ENCODE results near the gene NUP58.
"Not testable (repeated sequence)": the region's sequence is repeated elsewhere in the genome, so short reads cannot be mapped to it uniquely, and the experiment has no call there.

Gene NUP58

DNA sequence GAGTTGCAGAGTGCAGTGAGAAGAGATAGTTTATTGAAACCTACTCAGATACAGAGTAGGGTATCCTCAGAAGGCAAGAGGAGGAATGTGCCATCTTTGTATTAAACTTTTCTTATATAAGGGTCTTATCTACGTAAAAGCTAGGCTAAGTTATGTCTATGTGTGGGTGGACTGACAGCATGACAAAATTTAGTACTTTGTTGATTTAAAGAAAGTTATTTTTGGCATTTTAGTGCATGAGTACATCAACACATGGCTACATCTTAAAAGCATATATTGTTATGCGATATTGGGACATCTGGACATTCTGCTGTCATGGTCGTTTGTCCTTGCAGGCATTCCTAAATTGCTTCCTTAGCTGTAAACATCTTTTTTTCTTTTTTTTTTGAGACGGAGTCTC is 51.4 kb downstream of the NUP58 start:
- H3K4me3 ChIP-seq (replicated peaks in 1 of 2; ENCODE audit: low read depth in 2 of 2, low read length in 2 of 2): no peak overlapping the region
- DNase-seq (ENCODE audit: low read depth in 2 of 2): no peak
- TF ChIP-seq, protein P1, sequence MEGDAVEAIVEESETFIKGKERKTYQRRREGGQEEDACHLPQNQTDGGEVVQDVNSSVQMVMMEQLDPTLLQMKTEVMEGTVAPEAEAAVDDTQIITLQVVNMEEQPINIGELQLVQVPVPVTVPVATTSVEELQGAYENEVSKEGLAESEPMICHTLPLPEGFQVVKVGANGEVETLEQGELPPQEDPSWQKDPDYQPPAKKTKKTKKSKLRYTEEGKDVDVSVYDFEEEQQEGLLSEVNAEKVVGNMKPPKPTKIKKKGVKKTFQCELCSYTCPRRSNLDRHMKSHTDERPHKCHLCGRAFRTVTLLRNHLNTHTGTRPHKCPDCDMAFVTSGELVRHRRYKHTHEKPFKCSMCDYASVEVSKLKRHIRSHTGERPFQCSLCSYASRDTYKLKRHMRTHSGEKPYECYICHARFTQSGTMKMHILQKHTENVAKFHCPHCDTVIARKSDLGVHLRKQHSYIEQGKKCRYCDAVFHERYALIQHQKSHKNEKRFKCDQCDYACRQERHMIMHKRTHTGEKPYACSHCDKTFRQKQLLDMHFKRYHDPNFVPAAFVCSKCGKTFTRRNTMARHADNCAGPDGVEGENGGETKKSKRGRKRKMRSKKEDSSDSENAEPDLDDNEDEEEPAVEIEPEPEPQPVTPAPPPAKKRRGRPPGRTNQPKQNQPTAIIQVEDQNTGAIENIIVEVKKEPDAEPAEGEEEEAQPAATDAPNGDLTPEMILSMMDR (IDR thresholded peaks at IDR 0.05; ENCODE audit: low read depth, low read length): no peak

DNA sequence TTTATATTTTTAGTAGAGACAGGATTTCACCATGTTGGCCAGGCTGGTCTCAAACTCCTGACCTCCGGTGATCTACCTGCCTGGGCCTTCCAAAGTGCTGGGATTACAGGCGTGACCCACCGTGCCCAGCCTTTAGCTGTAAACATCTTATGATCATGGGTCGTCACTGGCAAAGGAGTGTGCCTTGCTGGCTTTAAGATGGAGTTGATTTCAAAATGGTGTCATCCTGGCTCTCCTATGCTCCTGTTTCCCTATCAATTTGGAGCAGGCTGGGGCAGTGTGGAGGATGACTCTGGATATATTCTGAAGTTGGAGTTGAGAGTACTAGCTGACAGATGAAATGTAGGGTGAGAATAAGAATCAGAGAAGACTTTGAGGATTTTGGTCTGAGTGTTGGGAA is 51.9 kb downstream of the NUP58 start:
- TF ChIP-seq, protein P1 (IDR thresholded peaks at IDR 0.05; ENCODE audit: low read depth, low read length): no peak
- no peak overlapping the region for H3K4me3 ChIP-seq (replicated peaks in 1 of 2; ENCODE audit: low read depth in 2 of 2, low read length in 2 of 2)
- DNase-seq (ENCODE audit: low read depth in 2 of 2): no peak

DNA sequence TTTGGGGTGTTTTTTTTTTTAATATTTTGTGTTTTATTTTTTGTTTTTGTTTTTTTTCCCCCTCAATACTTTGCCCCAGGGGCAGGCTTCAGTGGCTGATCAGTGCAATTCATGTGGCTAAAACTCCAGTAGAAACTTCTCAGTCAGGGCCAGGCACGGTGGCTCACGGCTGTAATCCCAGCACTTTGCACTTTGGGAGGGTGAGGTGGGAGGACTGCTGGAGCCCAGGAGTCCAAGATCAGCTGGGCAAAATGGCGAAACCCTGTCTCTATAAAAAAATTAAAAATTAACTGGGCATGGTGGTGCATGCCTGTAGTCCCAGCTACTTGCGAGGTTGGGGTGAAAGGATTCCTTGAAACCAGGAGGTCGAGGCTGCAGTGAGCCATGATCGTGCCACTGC is 53.0 kb downstream of the NUP58 start:
- TF ChIP-seq, protein P1 (IDR thresholded peaks at IDR 0.05; ENCODE audit: low read depth, low read length): no peak
- no peak overlapping the region for H3K4me3 ChIP-seq (replicated peaks in 1 of 2; ENCODE audit: low read depth in 2 of 2, low read length in 2 of 2)
- no peak for DNase-seq (ENCODE audit: low read depth in 2 of 2)

DNA sequence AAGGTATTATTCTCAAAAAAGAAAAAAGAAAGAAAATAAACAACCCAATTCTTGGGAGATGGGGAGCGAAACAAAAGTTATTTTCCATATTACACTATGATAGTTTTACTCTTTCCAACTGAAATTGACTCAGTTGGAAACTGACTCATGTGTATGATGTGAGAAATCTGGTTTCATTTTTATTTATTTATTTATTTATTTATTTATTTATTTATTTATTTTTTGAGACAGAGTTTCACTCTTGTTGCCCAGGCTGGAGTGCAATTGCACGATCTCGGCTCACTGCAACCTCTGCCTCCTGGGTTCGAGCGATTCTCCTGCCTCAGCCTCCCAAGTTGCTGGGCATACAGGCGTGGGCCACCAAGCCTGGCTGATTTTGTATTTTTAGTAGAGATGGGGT is 59.0 kb downstream of the NUP58 start:
- H3K4me3 ChIP-seq (replicated peaks in 1 of 2; ENCODE audit: low read depth in 2 of 2, low read length in 2 of 2); DNase-seq (ENCODE audit: low read depth in 2 of 2): not testable (repeated sequence)

DNA sequence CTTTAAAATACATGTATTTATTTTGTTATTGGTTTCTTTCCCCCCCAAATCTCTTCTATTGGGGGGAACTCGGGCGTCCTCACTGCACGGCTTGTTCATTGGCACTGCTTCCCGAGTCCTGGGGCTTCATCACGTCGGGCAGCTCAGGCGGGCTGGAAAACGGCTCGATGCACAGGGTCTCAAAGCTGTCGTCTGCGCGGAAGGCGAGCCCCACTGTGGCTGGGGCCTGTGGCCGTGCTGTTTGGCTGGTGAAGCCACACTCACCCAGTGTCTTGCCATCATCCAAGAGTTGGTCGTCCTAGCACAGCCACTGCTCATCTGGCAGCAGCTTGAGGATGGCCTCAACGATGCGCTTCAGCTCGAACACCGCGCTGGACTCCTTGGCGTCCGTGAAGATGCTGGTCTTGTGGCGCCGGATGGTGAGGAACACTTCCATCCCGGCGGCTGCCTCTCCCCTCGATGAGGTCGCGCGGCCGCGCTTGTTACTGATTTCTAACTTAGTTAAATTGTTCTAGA is 64.4 kb downstream of the NUP58 start:
- no peak for DNase-seq (ENCODE audit: low read depth in 2 of 2)
- H3K4me3 ChIP-seq (replicated peaks in 1 of 2; ENCODE audit: low read depth in 2 of 2, low read length in 2 of 2): no peak overlapping the region
- TF ChIP-seq, protein P1 (IDR thresholded peaks at IDR 0.05; ENCODE audit: low read depth, low read length): no peak

DNA sequence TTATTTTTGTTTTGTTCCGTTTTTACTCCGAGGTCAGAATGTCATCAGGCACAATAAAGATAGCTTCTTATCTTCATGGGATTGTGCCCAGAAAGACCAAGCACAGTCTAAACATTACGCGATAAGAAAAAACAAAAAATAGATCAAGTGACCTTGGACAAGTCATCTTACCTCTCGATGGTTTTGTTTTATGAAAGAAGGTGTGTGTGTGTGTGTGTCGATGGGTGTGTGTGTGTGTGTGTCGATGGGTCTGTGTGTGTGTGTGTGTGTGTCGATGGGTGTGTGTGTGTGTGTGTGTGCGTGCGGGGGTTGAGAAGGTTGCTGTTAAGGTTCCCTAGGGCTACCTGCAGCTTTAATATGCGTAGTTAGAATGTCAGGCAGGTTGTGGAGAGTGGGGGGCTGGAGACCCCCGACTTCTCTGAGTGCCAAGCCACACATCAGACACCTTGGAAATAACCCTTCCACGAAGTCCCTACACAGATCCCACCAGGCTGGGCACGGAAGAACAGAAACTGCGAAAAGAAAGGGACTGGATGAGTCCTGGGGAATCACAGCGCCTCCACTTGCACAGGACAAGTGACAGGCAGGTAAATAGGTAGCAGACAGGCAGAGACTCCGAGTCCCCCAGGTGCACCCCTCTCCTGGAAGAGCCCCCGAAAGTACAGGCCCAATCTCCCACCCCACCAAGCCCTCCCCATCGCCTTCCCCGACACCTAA is 69.9 kb downstream of the NUP58 start:
- DNase-seq (ENCODE audit: low read depth in 2 of 2): no peak
- TF ChIP-seq, protein P1 (IDR thresholded peaks at IDR 0.05; ENCODE audit: low read depth, low read length): no peak
- peak overlapping the region in 1 of 2 donors; percentile 21 for H3K4me3 ChIP-seq (replicated peaks in 1 of 2; ENCODE audit: low read depth in 2 of 2, low read length in 2 of 2)

DNA sequence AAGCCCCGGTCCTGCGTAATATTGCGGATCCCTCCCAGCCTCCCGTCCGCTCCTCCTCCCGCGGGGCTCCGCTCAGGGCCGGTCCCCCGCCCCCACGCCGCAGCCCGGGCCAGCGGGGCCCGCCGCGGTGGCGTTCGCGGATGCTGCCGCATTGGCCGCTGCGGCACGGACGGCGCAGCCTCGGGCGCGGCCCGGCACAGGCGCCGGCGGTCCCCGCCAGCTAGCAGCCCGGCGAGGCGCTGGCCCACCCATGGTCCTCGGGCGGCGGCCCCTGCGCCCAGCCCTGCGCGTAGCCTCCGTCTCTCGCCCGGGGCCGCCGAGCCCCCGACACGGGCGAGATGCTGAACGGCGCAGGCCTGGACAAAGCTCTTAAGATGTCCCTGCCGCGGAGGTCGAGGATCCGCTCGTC is 70.5 kb downstream of the NUP58 start, which contains the start of gene ATP8A2:
ATP8A2 (plus strand) TSS at position 100 of the 409 bp plus-strand sequence; CDS start at position 339, 239 bp downstream.
- no peak for DNase-seq (ENCODE audit: low read depth in 2 of 2)
- TF ChIP-seq, protein P1 (IDR thresholded peaks at IDR 0.05; ENCODE audit: low read depth, low read length): no peak
- peak within 1 kb of the TSS; percentile 27 to 30 for H3K4me3 ChIP-seq (replicated peaks in 1 of 2; ENCODE audit: low read depth in 2 of 2, low read length in 2 of 2)
